Stimulated activated CD8-positive, alpha-beta memory T cell treated with anti-CD3 and anti-CD28 coated beads, Interleukin-12 subunit alpha, Interleukin-12 subunit beta, amount 100 ng/mL, for 4 hours (primary cell): ENCODE results near the gene SLC9A2.

Source experiments
- DNase-seq: peaks from one replicate; pipeline ENCODE4 v3.0.0-alpha.2; 2020; ENCODE audit warnings: low read depth

Gene SLC9A2

DNA sequence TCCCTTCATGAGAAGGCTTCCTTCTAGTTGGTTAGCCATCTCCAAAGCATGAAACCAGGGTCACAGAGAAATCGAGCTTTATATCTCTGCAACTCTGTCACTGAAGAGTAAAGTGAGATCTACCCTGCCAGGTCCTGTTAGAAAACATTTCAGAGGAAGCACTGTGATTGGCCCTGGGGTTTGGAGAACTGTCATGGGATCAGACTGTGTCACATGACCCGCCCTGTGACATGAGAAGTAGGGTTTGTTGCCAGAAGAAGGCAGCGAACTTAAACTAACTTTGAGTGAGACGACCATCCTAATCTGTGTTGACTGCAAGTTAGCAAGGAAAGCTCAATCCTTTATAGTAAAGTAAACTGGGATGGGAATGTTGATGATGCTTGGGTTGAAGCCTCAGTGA is 55.5 kb downstream of the SLC9A2 start:
- DNase-seq = no peak

DNA sequence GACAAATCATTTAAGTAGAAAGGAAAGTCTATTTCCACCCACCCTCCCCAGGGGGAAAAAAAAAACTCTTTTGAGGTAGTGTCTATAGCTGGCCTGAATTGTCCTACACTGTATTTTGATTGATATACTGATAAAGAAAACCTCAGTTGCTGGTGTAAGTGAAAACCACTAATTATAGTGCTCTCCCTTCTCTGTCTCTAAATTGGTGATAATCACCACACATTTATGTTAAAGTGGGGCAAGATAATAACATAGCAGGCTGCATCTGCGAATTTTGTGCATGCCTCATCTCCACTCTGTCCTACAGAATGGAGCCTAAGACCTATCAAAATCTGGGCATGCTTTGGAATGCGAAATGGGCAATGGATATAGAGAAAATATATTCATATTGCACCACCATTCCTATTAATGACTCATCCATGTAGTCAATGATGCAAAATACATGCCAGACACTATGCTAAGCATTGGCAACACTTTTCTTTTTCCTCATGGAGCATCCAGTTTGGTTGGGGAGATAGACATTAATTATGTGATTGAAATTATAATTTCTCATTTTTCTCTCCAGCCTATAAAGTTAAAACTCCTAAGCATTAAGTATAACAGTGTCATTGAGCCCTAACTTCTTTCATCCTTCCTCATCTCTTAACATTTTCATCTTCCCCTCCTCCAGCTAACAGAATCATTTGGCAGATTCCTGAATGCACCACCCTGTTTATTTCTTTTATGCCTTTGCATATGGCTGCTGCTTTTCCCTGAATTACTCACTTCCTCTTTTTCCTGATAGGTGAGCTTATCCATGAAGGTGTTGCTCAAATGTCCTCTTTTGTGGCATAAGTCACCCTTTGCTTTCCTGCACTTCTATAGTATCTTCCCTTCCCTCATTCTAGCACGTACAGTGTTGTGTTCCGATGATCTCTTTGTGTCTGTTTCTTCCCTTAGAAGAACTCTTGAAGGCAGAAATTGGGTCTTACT is 58.2 kb downstream of the SLC9A2 start:
- DNase-seq = no peak

DNA sequence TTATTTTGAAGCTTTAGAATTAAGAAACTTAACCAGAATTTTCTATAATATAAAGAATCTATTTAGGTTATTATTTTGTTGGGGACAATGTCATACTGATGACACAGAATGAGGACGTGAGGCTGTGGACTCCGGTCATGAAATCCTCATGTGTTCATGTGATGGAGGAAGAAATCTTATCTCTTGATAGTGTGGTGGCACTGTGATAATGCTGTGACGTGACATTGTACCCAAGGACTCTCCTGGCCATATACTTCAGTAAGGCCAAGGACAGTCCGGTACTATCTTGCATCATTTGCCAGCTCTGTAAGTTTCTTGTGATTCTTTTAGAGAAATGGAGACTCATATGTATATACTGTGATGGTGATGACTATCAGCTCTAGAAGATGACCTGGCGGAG is 59.1 kb downstream of the SLC9A2 start:
- no peak for DNase-seq

DNA sequence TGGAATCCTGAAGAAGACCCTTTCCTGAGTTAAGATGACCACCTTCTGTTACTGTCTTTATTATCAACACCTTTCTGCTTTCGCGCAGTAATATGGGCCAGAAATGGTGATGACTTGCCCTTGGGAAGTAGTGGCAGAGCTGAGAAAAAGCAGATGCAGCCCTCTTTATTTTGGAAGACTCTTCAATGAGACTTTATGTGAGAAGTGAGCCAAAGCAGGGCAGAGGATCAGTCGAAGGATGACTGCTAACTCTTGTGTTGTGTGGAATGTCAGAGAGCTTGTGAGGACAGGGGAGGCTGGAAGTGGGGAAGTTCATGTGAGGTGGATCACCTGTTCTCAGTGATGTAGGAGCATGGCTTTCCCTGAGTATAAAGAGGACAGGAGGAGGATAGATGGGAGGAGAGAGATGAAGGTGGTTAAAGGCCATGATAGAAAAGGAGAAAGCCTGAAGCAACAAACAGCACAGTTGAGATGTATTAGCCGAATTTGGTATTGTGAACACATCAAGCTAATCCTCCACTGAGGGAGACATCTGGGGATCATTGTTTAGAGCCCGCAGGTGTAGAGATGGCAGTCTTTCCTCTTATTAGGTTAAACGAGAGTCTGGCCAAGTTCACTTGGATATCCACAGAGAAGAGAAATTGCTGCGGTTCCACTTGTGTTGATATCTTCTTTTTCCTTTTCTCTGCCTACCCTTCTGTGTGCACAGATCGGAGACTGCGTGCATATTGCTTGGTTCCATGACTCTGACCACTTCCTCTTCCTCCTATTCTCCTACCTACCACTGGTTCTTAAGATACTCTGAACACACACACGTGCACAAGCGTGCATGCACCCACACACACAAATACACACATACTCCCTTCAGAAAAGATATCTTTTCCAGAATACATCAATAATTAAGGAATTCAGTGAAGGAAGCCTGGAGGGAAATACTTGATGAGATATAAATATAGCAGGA is 67.4 kb downstream of the SLC9A2 start:
- DNase-seq = no peak

DNA sequence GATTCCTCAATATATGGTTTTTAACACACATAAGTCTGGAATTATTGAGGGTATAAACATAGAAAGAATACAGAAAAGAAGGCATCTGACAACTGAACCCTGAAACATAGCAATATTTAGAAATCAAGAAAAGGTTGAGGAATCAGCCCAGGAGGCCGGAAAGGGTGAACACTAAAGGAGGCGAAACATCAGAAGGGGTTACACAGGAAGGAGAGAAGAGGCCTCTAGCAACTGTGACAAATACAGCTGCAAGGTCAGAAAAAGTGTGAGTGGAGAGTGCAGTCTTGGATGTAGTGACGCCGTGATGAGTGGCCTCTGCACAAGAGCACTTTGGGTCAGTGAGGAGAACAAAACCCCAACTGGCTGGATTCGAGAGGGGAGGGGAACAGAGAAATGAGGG is 70.7 kb downstream of the SLC9A2 start:
- DNase-seq = no peak

DNA sequence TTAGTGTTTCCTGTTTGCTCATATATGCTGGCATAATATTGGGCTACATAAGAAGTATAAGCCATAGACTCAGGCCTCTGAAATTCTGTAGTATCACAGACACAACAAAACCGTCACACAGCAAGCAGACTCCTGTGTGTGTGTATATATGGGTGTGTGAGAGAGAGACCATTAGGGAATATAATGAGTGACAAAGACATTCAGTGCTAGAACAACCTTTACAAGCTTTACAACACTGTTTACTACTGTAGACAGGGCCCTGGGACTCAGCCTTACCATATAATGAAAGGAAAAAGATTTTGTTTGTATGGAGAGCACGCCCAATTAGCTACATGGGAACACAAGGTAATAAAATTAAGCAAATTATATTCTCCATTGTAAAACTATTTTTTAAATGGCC is 77.1 kb downstream of the SLC9A2 start:
- no peak for DNase-seq

DNA sequence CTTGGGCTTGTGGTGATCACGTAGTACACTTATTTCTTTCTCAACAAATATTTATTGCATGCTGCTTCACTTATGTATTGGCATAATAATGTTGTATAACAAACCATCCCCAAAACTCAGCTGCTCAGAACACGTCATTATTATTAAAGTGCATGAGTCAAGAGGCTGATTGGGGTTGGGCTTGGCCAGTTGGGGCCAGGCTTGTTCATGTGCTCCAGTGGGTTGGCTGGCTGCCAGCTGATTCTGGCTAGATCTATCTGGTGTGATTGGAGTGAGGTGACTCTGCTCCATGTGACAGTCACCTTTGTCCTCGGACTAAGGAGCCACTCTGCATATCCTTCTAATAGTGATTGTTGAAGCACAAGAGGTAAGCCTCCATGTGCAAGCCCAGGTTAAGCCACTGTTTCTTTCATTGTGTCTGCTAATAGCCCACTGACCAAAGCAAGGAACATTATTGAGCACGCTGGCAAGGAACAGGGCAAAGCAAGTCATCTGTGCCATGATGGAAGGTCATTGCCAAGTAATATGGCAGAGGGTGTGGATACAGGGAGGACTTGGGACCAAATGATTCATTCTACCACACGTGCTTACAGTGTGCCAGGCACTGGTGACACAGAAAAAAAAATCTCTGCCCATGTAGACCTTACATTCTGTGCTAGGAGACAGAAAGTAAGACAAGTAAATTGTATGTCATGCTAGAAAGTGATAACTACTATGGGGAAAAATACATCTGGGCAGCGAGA is 79.2 kb downstream of the SLC9A2 start:
- DNase-seq = no peak

DNA sequence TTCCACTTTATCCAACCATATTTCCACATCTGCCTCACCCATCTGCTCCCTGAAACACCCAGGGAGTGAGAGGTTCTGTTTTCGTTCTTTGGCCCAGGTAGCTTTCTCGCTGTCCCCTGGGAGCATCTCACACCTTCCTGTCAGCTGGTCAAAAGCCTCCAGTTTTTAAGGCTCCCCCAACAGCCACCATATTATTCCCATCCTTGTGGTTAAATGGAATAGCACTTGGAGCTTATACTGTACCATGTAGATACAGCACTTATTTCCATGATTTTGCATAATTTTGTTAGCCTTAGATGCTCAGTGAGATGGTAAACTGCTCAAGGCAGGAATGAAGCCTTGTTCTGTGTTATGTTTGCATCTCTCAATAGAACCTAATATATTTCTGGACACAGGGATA is 84.0 kb downstream of the SLC9A2 start:
- DNase-seq = no peak

DNA sequence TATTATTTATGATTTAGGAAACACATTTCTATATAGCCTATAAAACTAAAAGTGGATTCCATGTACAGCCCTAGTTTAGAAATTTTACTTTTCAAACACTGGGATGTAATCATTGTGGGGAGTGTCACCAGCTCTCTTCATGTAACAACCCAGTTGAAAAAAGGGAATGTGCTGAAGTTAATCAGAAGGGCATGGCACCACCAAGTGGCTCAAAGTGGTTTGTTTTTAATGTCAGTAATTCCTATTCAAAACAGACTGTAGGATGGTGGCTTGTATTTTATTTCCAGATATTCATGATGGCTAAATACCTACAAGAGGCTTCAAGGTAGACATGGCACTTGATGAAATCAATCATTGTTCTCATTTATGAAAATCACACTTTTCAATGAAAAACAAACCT is 84.4 kb downstream of the SLC9A2 start:
- no peak for DNase-seq

DNA sequence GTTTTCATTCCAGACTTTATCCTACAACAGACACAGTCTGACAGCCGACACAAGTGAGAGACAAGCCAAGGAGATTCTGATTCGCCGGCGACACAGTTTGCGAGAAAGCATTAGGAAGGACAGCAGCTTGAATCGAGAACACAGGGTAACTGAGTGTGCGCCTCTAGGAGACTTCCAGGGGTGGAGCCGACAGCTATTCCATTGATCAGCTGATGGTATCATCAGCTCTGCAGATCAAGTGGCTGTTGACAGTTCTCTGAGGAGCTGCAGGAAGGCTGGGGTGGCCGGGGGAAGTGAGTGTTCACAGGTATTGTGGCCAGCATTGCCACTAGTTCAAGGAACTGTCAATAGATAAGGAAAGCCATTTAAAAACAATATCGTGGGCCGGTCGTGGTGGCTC is 85.2 kb downstream of the SLC9A2 start:
- DNase-seq = no peak

DNA sequence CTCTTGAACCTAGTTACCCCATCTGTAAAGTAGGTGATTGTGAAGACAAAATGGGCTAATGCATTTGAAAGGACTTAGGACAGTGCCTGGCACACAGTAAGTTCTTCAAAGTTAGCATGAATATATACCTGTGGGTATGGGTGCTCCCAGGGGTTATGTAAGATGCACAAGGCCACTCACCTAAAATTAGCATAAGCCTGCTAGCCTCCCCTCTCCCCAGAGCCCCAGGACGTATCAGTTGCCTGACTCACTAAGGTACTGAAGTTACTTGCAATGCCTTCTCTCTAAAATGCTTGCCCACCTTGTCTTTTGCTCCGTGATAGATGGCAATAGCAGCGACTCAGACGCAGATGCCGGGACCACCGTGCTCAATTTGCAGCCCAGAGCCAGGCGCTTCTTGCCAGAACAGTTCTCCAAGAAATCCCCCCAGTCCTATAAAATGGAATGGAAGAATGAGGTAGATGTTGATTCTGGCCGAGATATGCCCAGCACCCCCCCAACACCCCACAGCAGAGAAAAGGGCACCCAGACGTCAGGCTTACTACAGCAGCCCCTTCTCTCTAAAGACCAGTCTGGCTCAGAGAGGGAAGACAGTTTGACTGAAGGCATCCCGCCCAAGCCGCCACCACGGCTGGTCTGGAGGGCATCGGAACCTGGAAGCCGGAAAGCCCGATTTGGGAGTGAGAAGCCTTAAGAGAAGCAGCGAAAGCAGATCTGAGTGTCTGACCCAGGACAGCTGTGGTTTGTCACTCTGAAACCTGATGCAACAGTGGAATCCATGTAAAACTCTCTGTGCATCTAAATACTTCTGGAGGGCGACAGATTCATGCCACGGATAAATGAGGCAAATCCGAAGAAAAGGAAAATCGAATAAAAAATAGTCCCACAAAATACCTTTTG is 88.7 kb downstream of the SLC9A2 start:
- DNase-seq = no peak

DNA sequence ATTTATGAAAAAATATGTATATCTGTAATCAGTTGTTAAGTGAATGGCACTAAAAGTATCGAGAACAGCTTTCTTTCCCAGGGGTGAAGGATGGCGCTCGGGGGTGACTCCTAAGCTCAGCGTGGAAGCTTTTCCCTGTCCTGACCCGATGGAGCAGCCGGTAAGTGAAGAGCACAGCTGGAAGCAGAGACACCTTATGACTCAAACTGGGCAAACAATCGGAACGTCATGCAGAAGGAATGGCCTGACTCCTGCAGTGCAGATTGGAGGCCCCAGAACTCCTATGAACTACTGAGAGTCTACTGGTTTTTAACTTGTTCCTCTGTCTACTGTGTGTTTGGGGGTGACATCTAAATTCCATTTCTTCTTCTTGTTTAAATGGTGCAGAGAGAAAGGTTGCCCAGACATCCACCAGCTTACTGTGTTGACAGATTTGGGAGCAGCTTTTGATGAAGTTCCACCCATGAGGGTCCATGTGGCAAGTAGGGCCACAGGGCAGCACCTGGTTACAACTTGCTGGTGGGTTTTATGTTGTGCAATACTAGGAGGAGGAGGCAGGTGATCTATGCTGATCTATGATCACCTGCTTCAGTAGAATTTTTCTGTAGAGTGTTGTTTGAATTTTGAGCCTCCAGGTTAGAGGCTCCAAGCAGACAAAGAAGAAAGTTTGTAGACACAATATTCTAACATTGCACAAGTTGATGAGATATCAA is 89.7 kb downstream of the SLC9A2 start:
- no peak for DNase-seq

DNA sequence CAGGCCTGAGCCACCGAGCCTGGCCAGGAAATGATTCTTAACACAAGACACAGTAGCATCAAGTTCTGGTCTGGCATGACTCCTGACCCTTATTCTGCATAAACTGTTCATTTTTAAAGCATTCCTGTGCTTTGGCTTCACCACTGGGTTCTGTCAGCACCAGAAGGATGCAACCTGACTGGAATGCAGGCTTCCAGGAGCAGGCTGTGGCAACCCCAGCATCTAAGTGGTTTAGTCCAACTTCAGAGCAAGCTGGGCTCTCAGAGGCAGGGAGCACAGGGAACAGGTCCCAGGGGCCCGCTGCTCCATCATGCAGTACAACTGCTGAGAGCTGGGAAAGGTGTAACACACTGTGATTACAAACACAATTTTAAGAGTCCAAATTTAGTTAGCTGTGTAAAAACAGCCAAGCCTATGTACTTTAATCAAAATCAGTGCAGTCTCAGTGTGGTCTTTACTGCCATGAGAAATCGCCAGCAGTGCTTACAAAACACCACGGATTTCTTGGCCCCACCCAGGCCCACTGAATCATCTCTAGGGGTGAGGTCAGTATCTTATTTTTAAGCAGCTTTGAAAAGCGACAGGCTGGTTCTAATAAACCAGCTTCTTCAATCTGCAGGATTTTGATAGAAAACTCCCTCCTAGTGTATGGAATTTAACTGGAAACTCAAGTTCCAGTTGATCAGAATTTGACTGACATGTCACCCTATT is 98.1 kb downstream of the SLC9A2 start:
- DNase-seq = no peak

DNA sequence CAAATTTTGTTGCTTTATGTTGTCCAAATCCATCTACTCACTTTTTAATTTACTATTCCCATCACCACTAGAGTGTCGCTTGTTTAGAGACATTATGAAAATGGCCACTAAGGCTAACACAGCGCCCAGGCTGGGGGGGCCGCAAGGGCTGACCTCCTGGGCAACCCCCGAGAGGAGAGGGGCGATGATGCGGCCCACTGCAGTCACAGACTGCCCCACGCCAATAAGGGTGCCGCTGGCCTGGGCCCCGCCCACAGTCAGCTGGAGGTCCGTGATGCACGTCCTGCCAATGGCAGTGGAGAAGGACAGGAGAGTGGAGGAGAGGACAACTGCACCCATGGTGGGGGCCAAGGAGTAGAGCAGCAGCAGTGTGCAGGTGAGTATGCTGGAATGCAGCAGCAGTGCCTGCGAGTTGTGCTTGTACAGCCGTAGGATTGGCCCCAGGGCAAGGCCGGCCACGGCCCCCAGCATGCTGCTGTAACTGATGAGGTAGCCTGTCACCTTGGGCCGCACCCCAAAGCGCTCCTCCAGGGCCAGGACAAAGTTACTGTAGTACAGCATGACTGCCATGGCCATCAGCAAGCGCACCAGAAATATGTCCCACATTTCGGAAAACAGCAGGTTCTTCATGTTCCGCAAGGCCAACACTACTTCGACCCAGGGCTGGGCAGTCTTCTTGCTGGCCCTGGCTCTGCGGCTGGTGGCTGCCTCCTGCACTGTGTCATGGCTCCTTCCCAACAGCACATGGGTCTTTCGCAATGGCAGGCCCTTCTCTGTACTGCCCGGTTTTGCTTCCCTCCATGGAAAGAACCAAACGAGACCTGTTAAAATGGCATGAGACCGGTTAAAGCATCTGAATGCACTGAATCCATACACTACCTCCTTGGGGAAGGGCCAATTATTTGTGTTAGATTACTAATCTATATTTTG is 99.3 kb downstream of the SLC9A2 start:
- DNase-seq = no peak

DNA sequence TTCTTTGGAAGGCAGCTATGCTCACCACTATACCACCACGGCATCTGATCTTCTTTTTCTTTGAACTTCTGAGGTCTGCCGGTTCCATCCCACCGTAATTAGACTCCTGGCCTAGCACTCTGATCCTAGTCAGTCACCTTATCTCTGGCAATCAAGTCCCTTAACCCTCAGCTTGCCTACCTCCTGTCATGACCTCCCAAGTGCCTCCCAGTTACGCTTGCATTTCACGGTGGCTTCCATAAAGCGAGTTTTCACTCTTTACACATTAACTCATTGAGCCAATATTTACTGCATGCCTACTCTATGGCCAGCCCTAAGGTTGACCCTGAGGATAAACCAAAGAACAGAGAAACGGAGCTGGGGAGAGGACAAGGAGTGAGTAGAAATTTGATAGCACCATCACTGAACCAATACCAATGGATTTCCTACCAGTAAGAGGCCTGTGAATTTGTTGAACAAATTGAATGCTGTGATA is 104.7 kb downstream of the SLC9A2 start:
- no peak for DNase-seq

DNA sequence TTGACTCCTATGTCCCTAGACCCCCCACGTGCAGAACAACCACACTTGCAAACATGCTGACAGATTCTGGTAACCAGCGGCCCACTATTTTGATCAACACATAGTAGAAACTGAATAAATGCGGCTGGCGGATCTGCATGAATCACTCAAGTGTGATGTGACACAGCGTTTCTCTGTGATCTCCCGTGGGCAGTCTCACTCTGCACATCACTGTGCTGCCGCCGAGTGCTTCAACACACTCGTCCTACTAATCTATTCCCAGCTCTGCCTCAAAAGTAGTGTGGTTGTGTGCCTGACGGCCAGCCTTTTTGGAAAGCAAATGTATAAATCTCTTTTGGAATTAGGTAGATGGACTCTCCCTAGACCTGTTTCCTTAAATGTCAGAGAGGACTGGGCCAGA is 105.2 kb downstream of the SLC9A2 start:
- no peak for DNase-seq

DNA sequence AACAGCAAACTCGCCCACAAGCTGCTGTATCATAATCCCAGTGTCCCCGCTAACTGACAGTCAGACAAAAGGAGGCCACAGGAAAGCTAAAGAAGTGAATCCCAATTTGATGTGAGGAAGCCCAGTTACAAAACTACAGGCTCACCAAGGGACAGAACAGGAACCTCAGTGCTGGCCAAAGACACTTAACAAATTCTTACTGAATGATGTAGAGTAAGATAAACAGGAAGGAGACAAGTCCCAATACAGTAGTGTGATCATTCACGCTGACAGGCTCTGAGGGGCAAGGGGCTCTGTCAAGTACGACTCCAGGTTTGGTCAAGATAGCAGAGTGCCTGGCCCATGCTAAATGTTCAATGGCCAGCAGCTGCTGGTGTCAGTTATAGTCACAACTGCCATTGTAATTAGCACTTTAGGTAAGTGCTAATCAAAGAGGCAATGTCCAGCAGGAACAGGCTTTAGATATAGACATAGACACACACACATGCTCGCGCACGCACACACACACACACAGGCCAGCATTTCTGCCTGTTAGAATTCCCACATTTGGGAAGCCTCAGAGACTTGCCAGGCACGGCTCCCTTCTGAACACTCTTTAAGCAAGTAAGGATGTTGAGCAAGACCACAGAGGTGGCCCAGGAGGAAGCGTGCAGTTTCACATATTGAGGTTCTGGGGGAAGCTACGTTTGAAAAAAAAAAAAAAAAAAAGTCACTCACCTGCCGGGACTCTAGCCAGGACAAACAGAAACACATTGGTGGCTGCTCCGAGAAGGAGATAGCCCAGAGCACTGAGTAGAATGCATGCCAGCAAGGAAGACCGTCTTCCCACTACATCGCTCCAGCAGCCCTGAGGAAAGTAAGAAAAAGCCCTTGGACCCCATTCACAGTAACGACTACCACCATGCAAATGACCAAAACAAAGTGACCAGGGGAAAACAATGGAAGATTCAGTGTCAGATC is 107.1 kb downstream of the SLC9A2 start:
- no peak for DNase-seq
